Stomach (tissue), 9 donors: ENCODE data around the gene CCNA1. TPM values are rescaled to one million over a fixed set of nuclear protein-coding genes. Genes with fewer than 3 reads are reported as not detected.

Experiments
- DNase-seq, 2 donors: peaks; one replicate each; pipeline versions ENCODE4 v3.0.0 to v3.0.0-alpha.2; 2013 to 2019
- H3K27ac ChIP-seq, 5 donors: fragments of 200-600 bp in 4 of 5; sonication (generic) in 4 of 5; one replicate each; pipeline ENCODE4 v1.5.1; 2013 to 2019; ENCODE audit warnings: mild to moderate bottlenecking in 1 of 5, moderate library complexity in 1 of 5
- H3K27me3 ChIP-seq, 3 donors: fragments of 200-600 bp; sonication (generic); one replicate each; pipeline ENCODE4 v1.5.1; 2017 to 2019; ENCODE audit warnings: mixed run types in 1 of 3
- H3K36me3 ChIP-seq, 4 donors: fragments of 200-600 bp; sonication (generic); 1 replicate in 3 of 4; 2 replicates in 1 of 4; pipeline ENCODE4 v1.5.1; 2016 to 2019
- H3K4me1 ChIP-seq, 4 donors: fragments of 200-600 bp; sonication (generic); one replicate each; pipeline ENCODE4 v1.5.1; 2016 to 2019
- H3K4me3 ChIP-seq, 4 donors: fragments of 200-600 bp; sonication (generic) in 3 of 4; one replicate each; pipeline ENCODE4 v1.5.1; 2016 to 2019; ENCODE audit warnings: mild to moderate bottlenecking in 1 of 4
- H3K9me3 ChIP-seq, 4 donors: fragments of 200-600 bp; sonication (generic); one replicate each; pipeline ENCODE4 v1.5.1; 2016 to 2019
- EP300 ChIP-seq: sonication (generic); formaldehyde crosslinking; IDR thresholded peaks from one replicate; pipeline ENCODE4 v1.6.1; 2017; ENCODE audit warnings: antibody characterized with exemption
- POLR2A ChIP-seq, 4 donors: fragments of 450-650 bp; IDR thresholded peaks; one replicate each; pipeline ENCODE4 v1.6.1; 2016; ENCODE audit warnings: antibody characterized with exemption in 4 of 4, control low read depth in 2 of 4, mild to moderate bottlenecking in 1 of 4, moderate library complexity in 1 of 4
- POLR2AphosphoS5 ChIP-seq, 3 donors: sonication (generic); formaldehyde crosslinking; IDR thresholded peaks; one replicate each; pipeline ENCODE4 v1.6.1; 2016; ENCODE audit warnings: antibody characterized with exemption in 3 of 3
- WGBS, 5 donors: extraction: QIAGEN DNeasy Blood & Tissue Kit in 3 of 5; methylation state at CpG; one replicate each; pipeline versions ENCODE4 v1.1.5 to v1.1.7; 2013 to 2018; 5-methylcytosine and 5-hydroxymethylcytosine counted together
- intact Hi-C: fragments of 100-400 bp; cut with DNase I; formaldehyde crosslinking; loops from one replicate; pipeline ENCODE4 v1.15.1; 2023; ENCODE audit warnings: low total_unique reads
- polyA plus RNA-seq, 3 donors: library from polyadenylated mRNA; stranded (reverse); fragments of 200-250 nt; gene quantifications; one replicate each; pipeline ENCODE4 v1.2.3, GENCODE V29; 2013
- total RNA-seq, 5 donors: library from RNA; depleted of rRNA; stranded (reverse); fragments of >200 nt; gene quantifications; one replicate each; pipeline versions ENCODE4 v1.1.0 to v1.2.3, GENCODE V29; 2014 to 2016
- TF ChIP-seq, protein P1 (sequence below), 7 experiments: fragments of 450-650 bp in 4 of 7; fragments of 200-600 bp in 3 of 7; sonication (generic) in 3 of 7; IDR thresholded peaks; one replicate each; pipeline ENCODE4 v1.5.1; 2016 to 2019; ENCODE audit warnings: antibody characterized with exemption in 7 of 7, control low read depth in 2 of 7, mild to moderate bottlenecking in 1 of 7
- donor health status: healthy with polysubstance abuse.
- donor health status: Bipolar disorder and iron deficiency.
- donor health status: healthy.

The CCNA1 gene
- total and polyA plus RNA-seq, 8 donors: 0.23 to 1.8 (median 0.80) TPM; not detected in 4

DNA sequence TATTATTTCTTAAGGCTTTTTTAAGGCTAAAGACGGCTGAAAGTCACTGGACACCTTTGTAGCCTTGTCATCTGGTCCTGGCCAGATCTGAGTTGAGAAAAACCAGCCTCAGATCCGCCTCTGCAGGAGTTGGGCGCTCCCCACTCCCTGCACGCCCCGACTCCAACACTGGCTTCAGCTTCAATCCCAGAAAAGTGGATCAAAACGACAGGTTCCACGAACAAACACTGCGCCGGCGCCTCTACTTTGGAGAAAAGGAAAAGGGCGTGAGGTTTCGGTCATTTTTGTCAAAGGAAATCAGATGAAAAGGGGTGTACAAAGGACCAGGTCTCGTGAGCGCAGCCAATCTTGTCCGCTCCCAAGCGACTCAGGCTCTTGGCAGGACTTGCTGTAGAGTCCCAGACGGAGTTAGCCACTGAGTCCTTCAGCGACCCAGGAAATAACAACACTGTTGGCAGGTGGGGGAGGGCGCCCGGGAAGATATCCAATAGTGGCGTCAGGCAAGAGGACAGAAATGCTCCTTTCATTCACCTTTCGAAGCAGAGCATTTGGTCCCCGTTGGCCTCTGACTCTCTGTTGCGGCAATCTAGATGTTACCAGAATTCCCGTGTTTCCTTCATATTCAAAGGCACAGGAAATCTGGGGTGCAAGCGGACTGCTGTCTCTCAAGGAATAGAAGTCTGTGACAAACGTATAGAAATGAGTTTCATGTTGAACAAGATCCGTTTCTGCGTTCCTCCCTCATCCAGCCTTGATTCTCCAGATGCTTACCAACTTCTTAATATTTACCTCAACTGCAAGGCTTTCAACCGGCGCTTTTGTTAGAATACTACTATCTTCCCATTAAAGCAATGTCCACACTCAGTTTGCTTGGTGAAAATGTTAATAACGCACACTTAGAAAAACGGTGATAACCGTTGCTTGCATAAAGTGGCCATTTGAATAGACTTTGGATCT lies 1.8 kb upstream of the CCNA1 start:
- WGBS, 5 donors: 7 to 13% (median 9%) methylated on average over 34 of the region's 34 CpGs
- H3K9me3 ChIP-seq: peaks cover 0 to 9% (median 1%) of the 10 kb centered on the region in 4 donors
- DNase-seq: peak; percentile 32 to 38
- intact Hi-C loops: no loop called here
- H3K27me3 ChIP-seq: peaks cover 20 to 45% (median 38%) of the 10 kb centered on the region in 3 donors
- H3K4me1 ChIP-seq: peaks cover 16 to 32% (median 30%) of the 10 kb centered on the region in 4 donors
- H3K36me3 ChIP-seq: no peaks in the 10 kb centered on the region
- no peak overlapping the region for H3K27ac ChIP-seq
- TF ChIP-seq POLR2AphosphoS5 (IDR thresholded peaks at IDR 0.05): no peak
- no peak for TF ChIP-seq EP300
- TF ChIP-seq, protein P1, sequence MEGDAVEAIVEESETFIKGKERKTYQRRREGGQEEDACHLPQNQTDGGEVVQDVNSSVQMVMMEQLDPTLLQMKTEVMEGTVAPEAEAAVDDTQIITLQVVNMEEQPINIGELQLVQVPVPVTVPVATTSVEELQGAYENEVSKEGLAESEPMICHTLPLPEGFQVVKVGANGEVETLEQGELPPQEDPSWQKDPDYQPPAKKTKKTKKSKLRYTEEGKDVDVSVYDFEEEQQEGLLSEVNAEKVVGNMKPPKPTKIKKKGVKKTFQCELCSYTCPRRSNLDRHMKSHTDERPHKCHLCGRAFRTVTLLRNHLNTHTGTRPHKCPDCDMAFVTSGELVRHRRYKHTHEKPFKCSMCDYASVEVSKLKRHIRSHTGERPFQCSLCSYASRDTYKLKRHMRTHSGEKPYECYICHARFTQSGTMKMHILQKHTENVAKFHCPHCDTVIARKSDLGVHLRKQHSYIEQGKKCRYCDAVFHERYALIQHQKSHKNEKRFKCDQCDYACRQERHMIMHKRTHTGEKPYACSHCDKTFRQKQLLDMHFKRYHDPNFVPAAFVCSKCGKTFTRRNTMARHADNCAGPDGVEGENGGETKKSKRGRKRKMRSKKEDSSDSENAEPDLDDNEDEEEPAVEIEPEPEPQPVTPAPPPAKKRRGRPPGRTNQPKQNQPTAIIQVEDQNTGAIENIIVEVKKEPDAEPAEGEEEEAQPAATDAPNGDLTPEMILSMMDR (IDR thresholded peaks at IDR 0.05): no peak
- no peak for TF ChIP-seq POLR2A (IDR thresholded peaks at IDR 0.05)
- peak overlapping the region in 3 of 4 donors; percentile 1 to 8 (median 6) for H3K4me3 ChIP-seq

DNA sequence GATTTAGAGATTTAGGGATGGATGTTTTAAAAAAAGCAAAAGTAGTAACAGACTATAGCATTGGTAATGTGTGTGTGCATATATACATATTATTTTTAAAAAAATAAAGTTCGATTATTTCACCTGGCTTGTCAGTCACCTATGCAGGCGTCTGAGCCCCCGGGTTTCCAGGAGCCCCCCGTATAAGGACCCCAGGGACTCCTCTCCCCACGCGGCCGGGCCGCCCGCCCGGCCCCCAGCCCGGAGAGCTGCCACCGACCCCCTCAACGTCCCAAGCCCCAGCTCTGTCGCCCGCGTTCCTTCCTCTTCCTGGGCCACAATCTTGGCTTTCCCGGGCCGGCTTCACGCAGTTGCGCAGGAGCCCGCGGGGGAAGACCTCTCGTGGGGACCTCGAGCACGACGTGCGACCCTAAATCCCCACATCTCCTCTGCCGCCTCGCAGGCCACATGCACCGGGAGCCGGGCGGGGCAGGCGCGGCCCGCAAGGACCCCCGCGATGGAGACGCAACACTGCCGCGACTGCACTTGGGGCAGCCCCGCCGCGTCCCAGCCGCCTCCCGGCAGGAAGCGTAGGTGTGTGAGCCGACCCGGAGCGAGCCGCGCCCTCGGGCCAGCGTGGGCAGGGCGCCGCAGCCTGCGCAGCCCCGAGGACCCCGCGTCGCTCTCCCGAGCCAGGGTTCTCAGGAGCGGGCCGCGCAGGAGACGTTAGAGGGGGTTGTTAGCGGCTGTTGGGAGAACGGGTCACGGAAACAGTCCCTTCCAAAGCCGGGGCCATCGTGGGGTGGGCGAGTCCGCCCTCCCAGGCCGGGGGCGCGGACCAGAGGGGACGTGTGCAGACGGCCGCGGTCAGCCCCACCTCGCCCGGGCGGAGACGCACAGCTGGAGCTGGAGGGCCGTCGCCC lies 840 bp upstream of the CCNA1 start:
- 1 to 3% (median 2%) methylated on average over 34 to 85 of the region's 85 CpGs for WGBS, 5 donors

GRCh38 chr13:36436811-36437210 lies 4.5 kb downstream of the CCNA1 start:
- TF ChIP-seq POLR2A (IDR thresholded peaks at IDR 0.05) (no peak), EP300 (no peak), POLR2AphosphoS5 (IDR thresholded peaks at IDR 0.05) (no peak)
- TF ChIP-seq, protein P1 (IDR thresholded peaks at IDR 0.05): no peak
- DNase-seq: no peak
- no peak overlapping the region for H3K27ac ChIP-seq
- WGBS, 5 donors: 66 to 82% (median 77%) methylated on average over 4 of the region's 4 CpGs
- intact Hi-C loops: no loop called here
- no peaks in the 10 kb centered on the region for H3K36me3 ChIP-seq
- H3K4me1 ChIP-seq: peaks cover 8 to 13% (median 13%) of the 10 kb centered on the region in 4 donors
- no peaks in the 10 kb centered on the region for H3K9me3 ChIP-seq
- H3K4me3 ChIP-seq: no peak overlapping the region
- H3K27me3 ChIP-seq: peaks cover 0 to 14% (median 11%) of the 10 kb centered on the region in 3 donors

More for the DNA sequence above, 840 bp upstream of the CCNA1 start:
- intact Hi-C loops: no loop called here
- Histone ChIP-seq H3K4me3 (peak overlapping the region; percentile 49 to 75 (median 56)), H3K27ac (no peak overlapping the region), H3K27me3 (peaks cover 20 to 45% (median 38%) of the 10 kb centered on the region in 3 donors), H3K9me3 (no peaks in the 10 kb centered on the region), H3K4me1 (peaks cover 16 to 32% (median 30%) of the 10 kb centered on the region in 4 donors), H3K36me3 (no peaks in the 10 kb centered on the region)
- DNase-seq: peak in 1 of 2 donors; percentile 59
- no peak for TF ChIP-seq POLR2A (IDR thresholded peaks at IDR 0.05)
- TF ChIP-seq EP300: no peak
- TF ChIP-seq POLR2AphosphoS5 (IDR thresholded peaks at IDR 0.05): no peak
- TF ChIP-seq, protein P1 (IDR thresholded peaks at IDR 0.05): no peak
